K562 (cell line): ENCODE measurements around the gene HPCAL1. TPM values are rescaled to one million over a fixed set of nuclear protein-coding genes. Genes with fewer than 3 reads are reported as not detected.

Source experiments
- ATAC-seq: fragments of 200-7000 bp; cut with Tn5 transposase; 3 replicates; pipeline ENCODE4 v1.9.1; 2020; ENCODE audit warnings: moderate library complexity
- BruUV-seq: library from RNA; stranded (reverse); fragments of 400-500 nt; replicated peaks from 2 replicates; lab custom pipeline; 2021; lab: Mats Ljungman, UMichigan
- CTCF ChIA-PET: fragments of 300-600 bp; formaldehyde crosslinking; extraction: SDS; loops from one replicate; lab custom pipeline; 2021; ENCODE audit warnings: low intra/inter-chr PET ratio; lab: Yijun Ruan, JAX
- POLR2A ChIA-PET: fragments of 300-600, 350-650 bp; sonication (Branson Sonifier 250); formaldehyde crosslinking; extraction: SDS; loops from one replicate; lab custom pipeline; 2021; ENCODE audit warnings: antibody characterized with exemption, inconsistent platforms; lab: Yijun Ruan, JAX
- DNase-seq, 4 experiments: peaks; one replicate each; pipeline versions ENCODE4 v3.0.0 to v3.0.0-alpha.2; 2011 to 2018; ENCODE audit warnings: low spot score in 3 of 4, mixed read lengths in 3 of 4; ENCODE audit errors: extremely low read depth in 1 of 4
- FAIRE-seq: peaks from 2 replicates; lab custom pipeline; 2011; peaks lifted over from hg19 to GRCh38; lab: Jason Lieb, UNC
- H2AFZ ChIP-seq: 2 replicates; pipeline ENCODE4 v1.6.0; 2011; ENCODE audit warnings: low read depth, low read length, control low read depth, inconsistent platforms
- H3K27ac ChIP-seq: fragments of 200-600 bp; 3 replicates; pipeline ENCODE4 v1.8.0; 2011; ENCODE audit warnings: low read depth, mild to moderate bottlenecking, control low read depth, inconsistent platforms, low read length, moderate library complexity, mixed read lengths; ENCODE audit errors: extremely low read depth
- H3K27me3 ChIP-seq, 2 experiments: fragments of 300-600 bp in 1 of 2; 2 replicates in 1 of 2; 3 replicates in 1 of 2; pipeline versions ENCODE4 v1.6.0 to v1.8.0; 2011; ENCODE audit warnings: inconsistent platforms in 2 of 2, low read length in 2 of 2, mild to moderate bottlenecking in 1 of 2, mixed read lengths in 1 of 2, moderate library complexity in 1 of 2; ENCODE audit not compliant: control insufficient read depth in 2 of 2, insufficient read depth in 2 of 2
- H3K36me3 ChIP-seq: fragments of 300-600 bp; 3 replicates; pipeline ENCODE4 v1.8.0; 2011; ENCODE audit warnings: mild to moderate bottlenecking, low read length, inconsistent platforms; ENCODE audit not compliant: control insufficient read depth, insufficient read depth
- H3K4me1 ChIP-seq, 2 experiments: fragments of 200-600 bp in 1 of 2; replicated peaks in 1 of 2; 2 replicates in 1 of 2; 3 replicates in 1 of 2; pipeline versions ENCODE4 v1.5.1 to v1.8.0; 2011; ENCODE audit warnings: inconsistent platforms in 2 of 2, low read length in 2 of 2, mild to moderate bottlenecking in 1 of 2, mixed read lengths in 1 of 2, moderate library complexity in 1 of 2; ENCODE audit not compliant: control insufficient read depth in 2 of 2, insufficient read depth in 2 of 2
- H3K4me2 ChIP-seq: 2 replicates; pipeline ENCODE4 v1.6.1; 2011; ENCODE audit warnings: low read length, control low read depth, inconsistent platforms, mixed read lengths; ENCODE audit not compliant: insufficient read depth
- H3K4me3 ChIP-seq: fragments of 200-600 bp; sonication (generic), shearing (Covaris generic); 2 replicates; pipeline ENCODE4 v1.5.1; 2016; ENCODE audit warnings: control low read depth, inconsistent platforms
- H3K79me2 ChIP-seq: fragments of 200-600 bp; 3 replicates; pipeline ENCODE4 v1.8.0; 2011; ENCODE audit warnings: low read length, inconsistent platforms; ENCODE audit not compliant: control insufficient read depth, insufficient read depth
- H3K9ac ChIP-seq, 2 experiments: 2 replicates each; pipeline versions ENCODE4 v1.6.0 to v1.6.1; 2011; ENCODE audit warnings: low read depth in 2 of 2, low read length in 2 of 2, control low read depth in 1 of 2, inconsistent platforms in 1 of 2, mild to moderate bottlenecking in 1 of 2, mixed read lengths in 1 of 2; ENCODE audit not compliant: insufficient read depth in 1 of 2
- H3K9me1 ChIP-seq: one replicate; pipeline ENCODE4 v1.6.0; 2011; ENCODE audit warnings: inconsistent platforms, mild to moderate bottlenecking, low read length, moderate library complexity; ENCODE audit not compliant: control insufficient read depth, insufficient read depth
- H3K9me3 ChIP-seq: replicated peaks from 2 replicates; pipeline ENCODE4 v1.5.1; 2011; ENCODE audit warnings: low read depth, low read length, inconsistent platforms; ENCODE audit not compliant: control insufficient read depth, insufficient read depth
- H4K20me1 ChIP-seq: replicated peaks from 2 replicates; pipeline ENCODE4 v1.6.1; 2011; ENCODE audit warnings: low read length, inconsistent platforms, mixed read lengths; ENCODE audit not compliant: control insufficient read depth, insufficient read depth
- CBX3 ChIP-seq, 2 experiments: IDR thresholded peaks; 1 replicate in 1 of 2; 2 replicates in 1 of 2; pipeline ENCODE4 v1.6.1; 2012; ENCODE audit warnings: inconsistent platforms in 2 of 2, low read length in 2 of 2, borderline replicate concordance in 1 of 2, control low read depth in 1 of 2
- FOXP1 ChIP-seq: sonication (generic); formaldehyde crosslinking; IDR thresholded peaks from 2 replicates; pipeline ENCODE4 v1.8.0; 2022; ENCODE audit warnings: mild to moderate bottlenecking, missing genetic modification reagents
- HIVEP1 ChIP-seq: fragments of 250-450 bp; sonication (Bioruptor Pico); IDR thresholded peaks from 2 replicates; pipeline ENCODE4 v1.4.0; 2020; ENCODE audit warnings: mild to moderate bottlenecking
- KAT7 ChIP-seq: sonication (generic); formaldehyde crosslinking; IDR thresholded peaks from 2 replicates; pipeline ENCODE4 v1.8.0; 2022; ENCODE audit warnings: missing genetic modification reagents, mild to moderate bottlenecking, borderline replicate concordance
- KDM2B ChIP-seq: fragments of 250-450 bp; sonication (Bioruptor Pico); IDR thresholded peaks from 2 replicates; pipeline ENCODE4 v1.8.0; 2021; ENCODE audit warnings: mild to moderate bottlenecking, moderate library complexity
- PTBP1 ChIP-seq: fragments of 200-400 bp; formaldehyde crosslinking; IDR thresholded peaks from 2 replicates; pipeline ENCODE4 v1.6.1; 2017; ENCODE audit warnings: low read depth, low read length
- SIN3B ChIP-seq: fragments of 450-650 bp; IDR thresholded peaks from 2 replicates; pipeline ENCODE4 v1.6.1; 2017; ENCODE audit warnings: low read depth, mild to moderate bottlenecking, moderate library complexity
- TAF15 ChIP-seq: fragments of 200-400 bp; formaldehyde crosslinking; IDR thresholded peaks from 2 replicates; pipeline ENCODE4 v1.6.1; 2017; ENCODE audit warnings: mild to moderate bottlenecking, low read depth, low read length, moderate library complexity
- ZNF23 ChIP-seq: fragments of 250-450 bp; sonication (Bioruptor Pico); IDR thresholded peaks from 2 replicates; pipeline ENCODE4 v1.4.0; 2020; ENCODE audit warnings: mild to moderate bottlenecking
- ZNF75A ChIP-seq: fragments of 450-650 bp; formaldehyde crosslinking; IDR thresholded peaks from 2 replicates; pipeline ENCODE4 v1.4.0; 2020; ENCODE audit warnings: mild to moderate bottlenecking
- WGBS: fragments of 100-300 bp; shearing (Covaris generic); methylation state at CpG from one replicate; pipeline ENCODE4 v1.1.6; 2016; ENCODE audit warnings: low coverage, mixed read lengths; ENCODE audit not compliant: insufficient coverage; ENCODE audit errors: missing lambda C conversion rate; 5-methylcytosine and 5-hydroxymethylcytosine counted together
- in situ Hi-C: fragments of 300-500 bp; cut with MboI; formaldehyde crosslinking; loops from 4 replicates; pipeline ENCODE4 v1.15.0; 2018; ENCODE audit warnings: inconsistent platforms, mixed read lengths
- intact Hi-C: fragments of 100-400 bp; cut with micrococcal nuclease; formaldehyde crosslinking; loops from 2 replicates; pipeline ENCODE4 v1.14.2; 2022
- polyA plus RNA-seq, 8 experiments: library from polyadenylated mRNA; depleted of rRNA in 4 of 8; stranded (reverse) in 5 of 8; unstranded in 3 of 8; fragments of >200 nt; fragmentation: Nextera tagmentation in 2 of 8; fragmentation: Illumina TruSeq in 1 of 8; extraction: Ambion mirVana in 2 of 8; extraction: Trizol in 1 of 8; gene quantifications; 2 replicates each; pipeline versions ENCODE4 v1.2.1 to v1.2.3, GENCODE V29; 2011 to 2014; ENCODE audit warnings: inconsistent platforms in 1 of 8, missing spikeins in 1 of 8
- total RNA-seq, 7 experiments: library from RNA; depleted of rRNA in 6 of 7; stranded (reverse); fragments of >200 nt in 6 of 7; fragmentation: Illumina TruSeq in 2 of 7; extraction: Trizol in 2 of 7; gene quantifications; 2 replicates each; pipeline versions ENCODE4 v1.2.1 to v1.2.3, GENCODE V29; 2011 to 2021; ENCODE audit warnings: low replicate concordance in 1 of 7
- TF ChIP-seq, protein P1 (sequence below): sonication (generic); formaldehyde crosslinking; IDR thresholded peaks from 2 replicates; pipeline ENCODE4 v1.8.1; 2023; ENCODE audit warnings: mild to moderate bottlenecking, missing genetic modification reagents, moderate library complexity
- TF ChIP-seq, protein P2 (sequence below): fragments of 250-450 bp; sonication (Bioruptor Pico); IDR thresholded peaks from 2 replicates; pipeline ENCODE4 v1.4.0; 2020

The HPCAL1 gene
- total and polyA plus RNA-seq, 9 of the 15 experiments (the other 6 are each of a cell fraction or from before 2014, with no cell fraction given), result 2.7 to 65.5 (median 23.9) TPM

DNA sequence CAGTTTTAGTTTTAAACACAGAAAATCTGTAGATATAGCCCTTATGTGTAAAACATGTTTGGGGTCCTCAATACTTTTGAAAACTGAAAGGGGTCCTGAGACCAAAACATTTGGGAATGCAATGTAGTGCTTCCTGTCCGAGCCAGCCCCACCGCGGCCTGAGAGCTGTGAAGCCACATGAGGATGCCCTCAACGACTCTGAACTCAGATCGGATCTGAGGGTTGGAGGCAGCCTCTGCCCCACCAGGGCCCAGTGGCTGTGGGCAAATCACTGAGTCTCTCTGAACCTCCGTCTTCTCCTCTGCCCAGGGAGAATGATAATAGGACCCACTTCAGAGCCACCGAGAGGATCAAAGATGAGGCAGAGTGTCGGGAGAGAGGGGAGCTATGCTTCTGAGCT lies 33.4 kb upstream of the HPCAL1 start:
- DNase-seq, result no peak
- Histone ChIP-seq H3K36me3 (no peaks in the 10 kb centered on the region), H3K4me1 (peaks cover 24 to 53% of the 10 kb centered on the region in 2 experiments; a peak in 4 of 5 replicates), H3K4me3 (no peak overlapping the region), H3K27ac (no peak overlapping the region), H3K27me3 (no peaks in the 10 kb centered on the region), H2AFZ (no peak overlapping the region), H3K9me3 (no peaks in the 10 kb centered on the region), H4K20me1 (no peaks in the 10 kb centered on the region), H3K79me2 (no peaks in the 10 kb centered on the region), H3K9me1 (no peaks in the 10 kb centered on the region), H3K9ac (peak overlapping the region in 1 of 2 experiments; percentile 14; a peak in 1 of 4 replicates), H3K4me2 (no peak overlapping the region)
- 28% methylated on average over 8 of the region's 8 CpGs for WGBS
- no peak for TF ChIP-seq ZNF23 (CRISPR knock-in tag)
- no peak for TF ChIP-seq TAF15
- no peak for TF ChIP-seq SIN3B
- TF ChIP-seq, protein P1, sequence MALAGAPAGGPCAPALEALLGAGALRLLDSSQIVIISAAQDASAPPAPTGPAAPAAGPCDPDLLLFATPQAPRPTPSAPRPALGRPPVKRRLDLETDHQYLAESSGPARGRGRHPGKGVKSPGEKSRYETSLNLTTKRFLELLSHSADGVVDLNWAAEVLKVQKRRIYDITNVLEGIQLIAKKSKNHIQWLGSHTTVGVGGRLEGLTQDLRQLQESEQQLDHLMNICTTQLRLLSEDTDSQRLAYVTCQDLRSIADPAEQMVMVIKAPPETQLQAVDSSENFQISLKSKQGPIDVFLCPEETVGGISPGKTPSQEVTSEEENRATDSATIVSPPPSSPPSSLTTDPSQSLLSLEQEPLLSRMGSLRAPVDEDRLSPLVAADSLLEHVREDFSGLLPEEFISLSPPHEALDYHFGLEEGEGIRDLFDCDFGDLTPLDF (CRISPR knock-in tag), result no peak
- TF ChIP-seq, protein P2, sequence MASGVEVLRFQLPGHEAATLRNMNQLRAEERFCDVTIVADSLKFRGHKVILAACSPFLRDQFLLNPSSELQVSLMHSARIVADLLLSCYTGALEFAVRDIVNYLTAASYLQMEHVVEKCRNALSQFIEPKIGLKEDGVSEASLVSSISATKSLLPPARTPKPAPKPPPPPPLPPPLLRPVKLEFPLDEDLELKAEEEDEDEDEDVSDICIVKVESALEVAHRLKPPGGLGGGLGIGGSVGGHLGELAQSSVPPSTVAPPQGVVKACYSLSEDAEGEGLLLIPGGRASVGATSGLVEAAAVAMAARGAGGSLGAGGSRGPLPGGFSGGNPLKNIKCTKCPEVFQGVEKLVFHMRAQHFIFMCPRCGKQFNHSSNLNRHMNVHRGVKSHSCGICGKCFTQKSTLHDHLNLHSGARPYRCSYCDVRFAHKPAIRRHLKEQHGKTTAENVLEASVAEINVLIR, result no peak
- TF ChIP-seq HIVEP1 (CRISPR knock-in tag), result no peak
- TF ChIP-seq KDM2B (CRISPR knock-in tag), result no peak
- TF ChIP-seq FOXP1 (CRISPR knock-in tag), result no peak
- no peak for TF ChIP-seq ZNF75A (CRISPR knock-in tag)
- no peak for TF ChIP-seq CBX3 (IDR thresholded peaks at IDR 0.05; ENCODE audit: borderline replicate concordance in 1 of 2, low read length in 2 of 2)
- no peak for TF ChIP-seq PTBP1
- TF ChIP-seq KAT7 (CRISPR knock-in tag), result no peak
- CTCF ChIA-PET, result interaction anchor here (2.4 kb wide), 1 partner anchor 140 kb away, joined by 22 read pairs; no protein-coding TSS in a partner anchor
- no peak for FAIRE-seq
- intact Hi-C loops, result no loop called here
- no peak for ATAC-seq
- POLR2A ChIA-PET, result interaction anchor here (0.7 kb wide), 1 partner anchor 11 kb away, joined by 3 read pairs; no protein-coding TSS in a partner anchor
- BruUV-seq, result no TSS peak
- in situ Hi-C loops, result loop anchor here (25.0 kb wide), 1 partner anchor 143 kb away; no protein-coding TSS in a partner anchor
